Measurements from ENCODE around the gene DEPDC1.
A peak's percentile ranks its signal among the peaks of the same experiment; 100 is the strongest.
"Not testable (repeated sequence)": the region's sequence is repeated elsewhere in the genome, so short reads cannot be mapped to it uniquely, and the experiment has no call there.

DEPDC1 gene

DNA sequence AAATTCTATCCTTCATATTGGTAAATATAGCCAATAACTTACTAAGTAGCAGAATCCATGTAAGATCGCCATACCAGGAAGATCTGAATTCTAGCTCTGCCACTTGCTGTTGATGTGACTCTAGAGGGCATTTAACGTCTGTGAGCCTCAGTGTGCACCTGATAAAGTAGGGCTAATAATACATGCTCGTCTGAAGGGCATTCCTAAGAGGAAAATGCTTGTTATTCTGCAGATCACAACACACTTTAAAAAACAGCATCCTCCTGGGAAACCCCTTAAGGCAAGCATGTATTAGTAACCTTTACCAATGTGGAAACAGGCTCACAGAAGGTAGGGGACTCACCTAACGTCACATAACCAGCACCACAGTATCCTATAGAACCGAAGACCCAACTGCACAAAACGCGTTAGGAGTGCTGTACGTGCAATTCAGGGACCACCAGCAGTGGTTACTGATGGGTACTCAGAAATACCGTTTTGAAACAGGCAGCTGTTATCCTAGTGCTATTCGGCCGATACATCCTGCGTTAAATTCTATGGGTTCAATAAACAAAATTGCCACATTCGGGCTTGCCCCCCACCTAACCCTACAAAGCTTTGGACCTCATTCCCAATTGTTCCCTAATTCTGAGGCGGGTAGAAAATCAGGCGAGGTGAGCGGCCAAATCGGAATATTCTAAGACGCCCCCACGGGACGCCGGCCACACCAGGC, 758 bp downstream of the DEPDC1 start:
- TF ChIP-seq, protein P1, sequence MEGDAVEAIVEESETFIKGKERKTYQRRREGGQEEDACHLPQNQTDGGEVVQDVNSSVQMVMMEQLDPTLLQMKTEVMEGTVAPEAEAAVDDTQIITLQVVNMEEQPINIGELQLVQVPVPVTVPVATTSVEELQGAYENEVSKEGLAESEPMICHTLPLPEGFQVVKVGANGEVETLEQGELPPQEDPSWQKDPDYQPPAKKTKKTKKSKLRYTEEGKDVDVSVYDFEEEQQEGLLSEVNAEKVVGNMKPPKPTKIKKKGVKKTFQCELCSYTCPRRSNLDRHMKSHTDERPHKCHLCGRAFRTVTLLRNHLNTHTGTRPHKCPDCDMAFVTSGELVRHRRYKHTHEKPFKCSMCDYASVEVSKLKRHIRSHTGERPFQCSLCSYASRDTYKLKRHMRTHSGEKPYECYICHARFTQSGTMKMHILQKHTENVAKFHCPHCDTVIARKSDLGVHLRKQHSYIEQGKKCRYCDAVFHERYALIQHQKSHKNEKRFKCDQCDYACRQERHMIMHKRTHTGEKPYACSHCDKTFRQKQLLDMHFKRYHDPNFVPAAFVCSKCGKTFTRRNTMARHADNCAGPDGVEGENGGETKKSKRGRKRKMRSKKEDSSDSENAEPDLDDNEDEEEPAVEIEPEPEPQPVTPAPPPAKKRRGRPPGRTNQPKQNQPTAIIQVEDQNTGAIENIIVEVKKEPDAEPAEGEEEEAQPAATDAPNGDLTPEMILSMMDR (conservative IDR thresholded peaks at IDR 0.05; ENCODE audit: low read depth): no peak
- CTCF ChIA-PET: interaction anchor here (0.6 kb wide), 1 partner anchor 594 kb away, joined by 5 read pairs; no protein-coding TSS in a partner anchor
- POLR2A ChIA-PET (ENCODE audit: low non-redundant PET): no interaction called here
- H3K27ac ChIP-seq: peak overlapping the region; percentile 80
- DNase-seq (ENCODE audit: low spot score): no peak

DNA sequence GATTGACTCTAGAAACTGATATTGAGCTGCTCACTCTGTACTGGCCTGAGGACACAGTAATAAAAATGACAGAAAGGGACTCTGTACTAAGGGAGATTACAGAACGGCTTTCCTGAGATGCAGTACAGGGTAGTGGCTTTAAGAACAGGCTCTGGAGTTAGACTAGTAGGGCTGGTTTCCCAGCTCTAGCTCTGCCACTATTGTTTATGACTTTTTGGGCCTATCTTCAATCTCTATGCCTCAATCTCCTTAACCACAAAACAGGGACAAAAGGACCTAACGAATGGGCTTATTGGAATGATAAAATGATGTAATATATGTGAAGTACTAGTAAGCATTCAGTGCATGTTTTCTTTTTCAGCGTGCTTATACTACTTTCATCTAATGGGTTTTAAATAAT, 1.4 kb downstream of the DEPDC1 start:
- TF ChIP-seq, protein P1 (conservative IDR thresholded peaks at IDR 0.05; ENCODE audit: low read depth): no peak
- H3K27ac ChIP-seq: no peak overlapping the region
- ChIA-PET CTCF (interaction anchor here (0.6 kb wide), 1 partner anchor 44 kb away, joined by 4 read pairs; no protein-coding TSS in a partner anchor), POLR2A (ENCODE audit: low non-redundant PET) (no interaction called here)
- DNase-seq (ENCODE audit: low spot score): no peak

DNA sequence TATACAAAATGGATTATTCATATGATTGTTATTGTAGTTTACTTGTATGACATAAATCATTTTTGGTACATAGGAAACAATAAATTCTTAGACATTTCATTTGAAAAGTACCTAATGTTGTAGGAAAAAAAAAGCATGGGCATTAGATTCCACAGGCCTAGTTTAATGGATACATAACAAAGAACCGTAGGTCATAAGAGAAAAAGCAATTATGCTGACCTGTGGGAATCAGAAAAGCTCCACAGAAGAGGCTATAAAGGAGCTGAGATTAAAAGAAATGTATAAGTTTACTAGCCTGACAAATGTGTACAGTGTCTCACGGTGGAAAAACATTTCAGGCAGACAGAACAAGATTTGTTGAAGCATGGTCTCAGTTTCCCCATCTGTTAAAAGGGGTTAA, 3.7 kb downstream of the DEPDC1 start:
- H3K27ac ChIP-seq: no peak overlapping the region
- DNase-seq (ENCODE audit: low spot score): no peak
- TF ChIP-seq, protein P1 (conservative IDR thresholded peaks at IDR 0.05; ENCODE audit: low read depth): no peak
- CTCF ChIA-PET: interaction anchor here (0.6 kb wide), 1 partner anchor 1213 kb away, joined by 3 read pairs; no protein-coding TSS in a partner anchor
- POLR2A ChIA-PET (ENCODE audit: low non-redundant PET): no interaction called here

DNA sequence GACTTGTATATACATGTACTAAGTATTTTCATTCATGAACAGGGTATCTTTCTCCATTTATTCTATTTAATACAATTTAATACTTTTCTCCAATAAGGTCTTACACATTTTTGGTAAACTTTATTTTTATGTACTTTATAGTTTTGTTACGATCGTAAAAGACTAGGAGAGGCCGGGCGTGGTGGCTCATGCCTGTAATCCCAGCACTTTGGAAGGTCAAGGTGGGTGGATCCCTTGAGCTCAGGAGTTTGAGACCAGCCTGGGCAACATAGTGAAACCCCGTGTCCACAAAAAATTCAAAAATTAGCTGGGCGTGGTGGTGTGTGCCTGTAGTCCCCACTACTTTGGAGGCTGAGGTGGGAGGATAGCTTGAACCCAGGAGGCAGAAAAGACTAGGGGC, 4.6 kb downstream of the DEPDC1 start:
- H3K27ac ChIP-seq; DNase-seq (ENCODE audit: low spot score); CTCF ChIA-PET; POLR2A ChIA-PET (ENCODE audit: low non-redundant PET): not testable (repeated sequence)

DNA sequence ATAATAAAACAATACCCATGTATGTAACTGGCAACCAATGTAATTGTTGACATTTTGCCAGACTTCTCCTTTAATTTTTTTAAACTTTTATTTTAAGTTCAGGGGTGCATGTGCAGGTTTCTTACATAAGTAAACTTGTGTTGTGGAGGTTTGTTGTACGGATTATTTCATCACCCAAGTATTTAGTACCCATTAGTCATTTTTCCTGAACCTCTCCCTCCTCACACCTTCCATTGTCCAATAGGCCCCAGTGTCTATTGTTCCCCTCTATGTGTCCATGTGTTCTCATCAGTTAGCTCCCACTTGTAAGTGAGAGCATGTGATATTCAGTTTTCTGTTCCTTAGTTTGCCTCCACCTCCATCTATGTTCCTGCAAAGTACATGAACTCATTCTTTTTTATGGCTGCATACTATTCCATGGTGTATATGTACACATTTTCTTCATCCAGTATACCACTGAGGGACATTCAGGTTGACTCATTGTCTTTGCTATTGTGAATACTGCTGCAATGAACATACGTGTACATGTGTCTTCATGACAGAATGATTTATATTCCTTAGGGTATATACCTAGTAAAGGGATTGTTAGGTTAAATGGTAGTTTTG, 6.7 kb downstream of the DEPDC1 start:
- no peak overlapping the region for H3K27ac ChIP-seq
- TF ChIP-seq, protein P1 (conservative IDR thresholded peaks at IDR 0.05; ENCODE audit: low read depth): no peak
- CTCF ChIA-PET: interaction anchor here (0.6 kb wide), 1 partner anchor 110 kb away, joined by 6 read pairs; no protein-coding TSS in a partner anchor
- POLR2A ChIA-PET (ENCODE audit: low non-redundant PET): no interaction called here
- no peak for DNase-seq (ENCODE audit: low spot score)

DNA sequence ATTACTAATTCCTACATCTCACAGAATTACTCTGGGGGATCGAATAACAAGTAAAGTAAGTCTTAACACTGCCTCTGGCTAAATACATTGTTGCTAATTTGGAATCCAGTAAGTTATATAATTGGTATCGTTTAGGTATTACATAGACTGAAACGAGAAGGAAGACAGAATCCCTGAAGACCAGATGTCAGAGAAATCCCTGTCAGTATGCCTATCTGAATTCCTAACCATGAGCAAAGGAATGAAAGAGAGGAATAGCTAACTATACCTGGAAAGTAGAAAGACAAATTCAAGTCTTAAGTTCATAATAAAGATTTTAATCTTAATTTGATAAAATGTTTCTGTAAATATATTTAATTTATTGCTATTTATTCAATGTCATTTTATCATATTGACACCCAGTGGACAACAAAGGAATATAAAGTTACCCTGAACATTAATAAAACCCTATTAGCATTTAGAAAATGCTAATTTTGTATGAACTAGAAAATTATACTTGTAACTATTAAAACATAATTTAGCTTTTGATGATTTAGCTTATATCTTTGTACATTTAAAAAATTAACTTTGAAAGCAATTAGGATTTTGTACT, 11.4 kb downstream of the DEPDC1 start:
- TF ChIP-seq, protein P1 (conservative IDR thresholded peaks at IDR 0.05; ENCODE audit: low read depth): peak; percentile 24; the same call in 1 of the 2 replicates
- ChIA-PET POLR2A (ENCODE audit: low non-redundant PET) (no interaction called here), CTCF (interaction anchor here (0.5 kb wide), 1 partner anchor 1124 kb away, joined by 5 read pairs; no protein-coding TSS in a partner anchor)
- no peak overlapping the region for H3K27ac ChIP-seq
- DNase-seq (ENCODE audit: low spot score): no peak

All from RWPE1 (cell line).